Activated CD4-positive, alpha-beta T cell treated with anti-CD3 and anti-CD28 coated beads, Interleukin-2, amount 50 U/mL, for 1 hour (primary cell): ENCODE measurements around the gene GGA3.
"Not testable (repeated sequence)": the region's sequence is repeated elsewhere in the genome, so short reads cannot be mapped to it uniquely, and the experiment has no call there.

ENCODE experiments used
- DNase-seq: peaks from one replicate; pipeline ENCODE4 v3.0.0-alpha.2; 2020

GGA3 gene

DNA sequence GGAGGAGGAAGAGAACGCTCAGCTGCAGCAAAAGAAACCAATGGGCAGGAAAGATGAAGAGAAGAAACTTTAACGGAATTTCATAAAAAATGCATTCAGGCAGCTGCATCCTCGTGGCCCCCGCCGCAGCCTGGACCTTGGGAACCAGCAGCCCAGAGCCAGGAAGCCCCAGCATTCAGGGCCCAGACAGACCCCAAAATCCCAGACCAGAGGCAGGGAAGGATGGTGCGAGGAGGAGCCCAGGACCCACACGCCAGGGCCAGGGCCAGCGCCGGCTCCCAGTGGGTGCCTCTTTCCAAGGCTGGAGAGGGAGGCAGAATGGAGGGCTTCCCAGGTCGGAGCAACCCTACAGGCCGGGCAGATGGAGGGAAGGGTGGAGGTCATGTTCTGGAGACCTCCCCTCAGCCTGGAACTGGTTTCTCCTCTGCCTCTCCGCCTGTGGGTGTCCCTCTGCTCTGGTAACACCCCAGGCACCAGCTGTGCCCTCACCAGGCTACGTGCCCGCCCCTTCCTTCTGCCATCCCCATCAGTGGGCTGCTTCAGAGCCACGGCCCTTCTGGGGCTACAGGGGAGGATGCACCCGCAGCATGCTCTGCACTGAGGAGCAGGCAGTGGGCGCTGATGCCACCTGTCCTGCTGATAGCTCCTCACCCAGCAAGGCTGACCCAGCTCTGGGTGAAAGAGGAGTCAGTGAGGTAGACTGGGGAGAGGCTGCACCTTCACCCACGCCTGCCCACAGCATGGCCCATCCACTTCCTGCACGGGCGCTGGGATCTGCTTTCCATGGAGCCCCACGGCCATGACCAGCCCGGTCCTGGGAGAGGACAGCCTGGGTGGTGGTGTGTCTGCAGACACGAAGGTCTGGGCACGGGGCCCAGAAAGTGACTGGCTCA is 10.8 kb upstream of the GGA3 start:
- peak; percentile 8 for DNase-seq

DNA sequence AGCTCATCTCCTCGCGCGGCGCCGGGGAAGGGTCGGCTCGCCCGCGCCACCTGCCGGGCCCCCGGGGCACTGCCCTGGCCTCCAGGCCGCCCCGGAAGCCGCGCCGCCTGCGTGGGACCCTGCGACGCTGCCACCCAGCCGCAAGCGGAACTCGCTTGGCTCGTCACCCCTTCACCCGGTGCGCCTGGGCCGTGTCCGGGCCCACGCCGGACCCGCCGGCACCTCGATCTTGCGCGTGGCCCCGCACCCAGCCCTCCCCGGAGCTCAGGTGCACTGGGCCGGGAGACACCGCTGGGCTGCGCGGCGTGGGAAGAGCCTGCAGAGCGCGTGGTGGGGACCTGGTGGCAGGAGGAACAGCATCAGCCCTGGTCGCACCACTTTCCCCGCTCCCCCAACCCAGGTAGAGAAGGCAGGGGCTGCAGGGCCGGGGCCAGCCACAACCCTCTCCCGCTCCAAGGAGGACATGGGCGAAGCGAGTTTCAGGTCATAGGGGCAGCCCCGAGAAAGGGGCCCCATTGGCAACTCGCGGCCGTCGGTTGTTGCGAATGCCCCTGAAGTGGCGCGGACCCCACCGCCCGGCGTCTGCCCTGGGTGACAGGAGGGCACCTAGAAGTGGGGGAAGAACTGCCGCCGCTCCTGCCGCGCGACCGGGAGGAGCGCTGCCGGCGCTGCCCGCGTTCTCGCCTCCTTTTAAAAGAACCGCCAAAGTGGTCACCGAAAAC is 10.0 kb upstream of the GGA3 start:
- DNase-seq = peak; percentile 84

DNA sequence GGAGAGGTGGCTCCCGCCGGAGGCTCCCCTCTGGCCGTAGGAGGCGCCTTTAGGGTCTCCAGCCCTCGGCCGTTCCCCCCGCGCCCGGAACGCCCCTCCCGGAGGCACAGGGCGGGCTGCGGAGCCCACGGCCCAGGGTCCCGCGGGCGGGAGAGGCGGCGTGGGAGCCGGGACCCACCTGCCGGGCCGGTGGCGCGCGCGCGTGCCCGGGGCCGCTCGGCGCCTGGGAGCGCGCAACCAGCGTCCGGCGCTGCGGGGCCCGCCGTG is 9.5 kb upstream of the GGA3 start, which contains the start of gene MIF4GD:
MIF4GD (minus strand) TSS at position 266 of the 267 bp plus-strand sequence. CDS start 1,036 bp downstream, outside the sequence.
- DNase-seq = no peak

DNA sequence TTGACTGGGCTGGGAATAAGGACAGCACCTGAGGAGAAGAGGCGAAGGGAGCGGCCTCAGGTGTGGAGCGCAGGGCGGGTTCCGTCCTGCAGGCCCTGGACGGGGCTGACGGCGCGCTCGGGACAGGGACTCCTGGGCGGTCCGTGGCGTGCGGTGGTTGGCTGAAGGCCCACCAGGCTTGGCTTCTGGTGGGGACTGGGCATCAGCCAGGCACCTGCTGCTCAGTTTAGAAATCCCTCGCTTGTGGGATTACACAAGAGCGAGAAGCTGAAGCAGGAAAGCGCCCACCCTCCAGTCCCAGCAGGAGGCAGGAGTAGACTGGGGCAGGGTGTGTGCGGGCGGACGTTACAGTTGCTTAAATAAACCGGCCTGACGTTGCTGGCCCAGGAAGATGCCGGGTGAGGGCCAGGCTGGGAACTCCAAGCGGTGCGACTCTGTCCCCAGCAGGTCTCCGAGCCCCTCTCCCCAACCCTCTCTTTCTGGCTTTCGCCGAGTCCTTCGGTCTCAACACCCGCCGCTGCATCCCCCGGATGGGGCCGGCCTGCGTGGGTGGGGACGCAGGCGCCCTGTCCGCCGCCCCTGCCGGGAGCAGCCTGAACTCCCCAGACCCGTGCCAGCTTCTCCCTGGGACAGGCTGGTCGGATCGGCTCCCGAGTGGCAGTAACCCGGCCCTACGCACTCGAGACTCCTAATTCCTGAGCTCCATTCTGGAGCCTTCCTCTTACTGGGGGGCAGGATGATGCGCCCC is 9.0 kb upstream of the GGA3 start:
- peak; percentile 32 for DNase-seq

DNA sequence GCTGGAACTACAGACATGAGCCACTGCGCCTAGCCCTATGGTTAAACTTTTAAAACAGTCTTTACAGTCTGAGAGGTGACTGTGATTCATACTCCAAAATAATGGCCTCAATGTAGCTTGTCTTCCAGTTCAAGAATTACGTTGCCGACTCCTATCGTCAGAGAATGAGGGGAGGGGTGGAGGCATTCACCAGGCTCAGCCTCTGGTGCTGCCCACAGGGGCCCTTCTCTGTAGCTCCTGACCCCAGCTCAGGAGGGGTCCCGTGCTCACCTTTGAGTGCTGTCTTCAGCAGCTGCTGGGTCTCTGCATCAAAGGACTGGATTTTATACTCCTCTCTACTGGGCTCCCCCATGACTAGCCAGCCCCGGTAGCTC is 8.4 kb upstream of the GGA3 start:
- DNase-seq = no peak

DNA sequence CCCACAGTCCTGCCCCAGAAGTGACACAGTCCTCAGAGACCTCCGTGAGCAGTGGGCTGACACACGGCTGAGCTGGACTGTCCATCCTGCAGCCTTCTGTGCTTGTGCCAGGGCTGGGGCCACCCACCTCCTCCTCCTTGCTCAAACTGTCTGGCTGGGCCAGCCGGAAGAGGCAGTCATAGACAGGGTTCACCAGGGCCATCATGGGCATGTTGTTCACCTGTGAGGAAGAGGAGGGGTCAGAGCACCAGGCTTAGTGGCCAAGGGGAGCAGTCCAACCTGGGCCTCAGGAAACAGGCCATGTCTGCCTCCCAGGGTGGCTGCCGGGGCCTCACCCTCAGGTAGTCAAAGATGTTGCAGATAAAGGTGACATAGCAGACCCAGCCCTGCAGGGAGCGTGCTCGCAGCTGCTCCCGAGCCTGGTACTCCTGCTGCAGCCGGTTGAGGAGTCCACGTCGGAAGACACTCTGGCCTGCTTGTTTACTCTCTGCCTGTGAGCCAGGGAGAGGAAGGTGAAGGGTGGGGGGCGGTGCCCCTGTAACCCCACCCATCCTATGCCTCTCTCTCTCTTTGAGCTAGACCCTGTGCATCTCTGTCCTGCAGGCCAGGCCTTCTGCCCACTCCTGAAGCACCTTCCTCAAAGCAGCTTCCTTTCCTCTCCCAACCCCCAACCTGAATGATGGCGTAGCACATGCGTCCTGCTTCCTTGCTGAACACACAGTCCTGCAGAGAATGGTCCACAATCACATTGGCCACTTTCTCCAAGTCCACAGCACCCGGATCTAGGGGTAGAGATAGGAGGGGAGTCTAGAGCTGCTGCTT is 6.2 kb upstream of the GGA3 start:
- DNase-seq = no peak

DNA sequence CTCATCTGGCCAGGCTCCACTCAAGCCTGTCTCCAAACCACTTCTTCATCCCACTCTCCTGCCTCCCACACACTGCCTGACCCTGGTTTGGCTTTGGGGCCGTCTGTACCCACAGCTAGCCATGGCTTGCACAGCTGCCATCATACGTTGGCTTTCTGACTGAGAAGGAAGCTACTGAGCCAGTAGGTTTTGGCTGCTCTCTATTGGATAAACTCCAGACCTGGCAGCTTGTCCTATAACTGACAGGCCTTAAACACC is 5.7 kb upstream of the GGA3 start:
- DNase-seq = no peak

DNA sequence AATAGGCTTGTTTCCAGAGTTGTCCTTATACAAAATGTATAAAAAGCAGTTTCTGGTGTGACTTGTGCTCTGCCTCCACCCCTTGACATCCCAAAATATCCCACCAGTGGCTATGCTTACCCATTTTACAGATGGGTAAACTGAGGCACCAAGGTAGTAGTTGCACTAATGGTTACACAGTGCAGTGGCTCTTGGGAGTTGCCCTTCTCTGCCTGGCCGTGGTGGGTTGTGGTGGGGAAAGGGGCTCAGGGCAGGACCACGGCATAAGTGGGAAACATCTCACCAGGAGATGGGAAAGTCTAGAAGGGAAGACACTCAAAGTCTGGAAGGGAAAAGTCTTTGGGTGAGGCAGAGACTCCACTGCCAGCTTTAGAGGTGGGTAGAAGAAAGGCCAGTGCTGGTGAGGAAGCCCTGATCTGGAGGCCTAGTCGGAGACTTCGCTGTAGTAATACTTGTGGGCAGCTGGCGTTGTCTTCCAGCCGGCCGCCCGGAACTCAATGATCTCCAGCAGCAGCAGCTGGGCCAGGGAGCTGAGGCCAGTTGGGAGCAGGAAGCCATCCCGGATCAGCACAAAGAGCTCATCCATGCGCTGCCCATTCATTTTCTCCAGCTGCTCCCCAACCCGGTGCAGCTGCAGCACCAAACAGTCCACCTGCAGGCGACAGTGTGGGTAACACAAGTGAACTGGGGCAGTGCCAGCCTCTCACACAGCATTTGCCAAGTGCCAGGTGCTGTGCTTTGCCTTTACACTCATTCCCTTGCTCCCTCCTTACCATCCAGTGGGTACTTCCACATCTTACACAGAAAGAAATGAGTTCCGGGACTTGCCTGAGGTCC is 5.1 kb upstream of the GGA3 start:
- no peak for DNase-seq

DNA sequence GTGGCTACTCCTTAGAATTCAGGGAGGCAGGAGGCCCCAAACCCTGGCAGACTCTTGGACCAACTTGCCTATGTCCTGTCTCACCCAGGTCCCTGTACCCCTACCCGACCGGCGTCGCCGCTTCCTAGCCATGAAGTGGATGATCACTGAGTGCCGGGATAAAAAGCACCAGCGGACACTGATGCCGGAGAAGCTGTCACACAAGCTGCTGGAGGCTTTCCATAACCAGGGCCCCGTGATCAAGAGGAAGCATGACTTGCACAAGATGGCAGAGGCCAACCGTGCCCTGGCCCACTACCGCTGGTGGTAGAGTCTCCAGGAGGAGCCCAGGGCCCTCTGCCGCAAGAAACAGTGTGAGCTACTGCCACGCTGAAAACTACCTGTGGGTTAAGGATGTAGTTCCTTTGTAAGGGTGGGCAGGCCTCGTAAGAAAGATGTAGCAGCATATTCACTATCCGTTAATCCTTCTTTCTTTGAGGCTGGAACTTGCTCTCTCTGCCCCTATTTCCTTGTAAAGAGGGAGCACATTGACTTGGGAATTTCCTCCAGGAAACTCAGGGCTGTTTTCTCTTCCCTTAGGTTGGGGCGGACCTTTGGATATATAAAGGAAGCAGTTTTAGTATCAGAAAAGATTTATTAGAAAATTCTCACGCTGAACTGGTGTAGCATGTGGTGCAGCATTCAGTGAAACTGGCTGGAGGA is 4.4 kb upstream of the GGA3 start:
- DNase-seq = no peak

DNA sequence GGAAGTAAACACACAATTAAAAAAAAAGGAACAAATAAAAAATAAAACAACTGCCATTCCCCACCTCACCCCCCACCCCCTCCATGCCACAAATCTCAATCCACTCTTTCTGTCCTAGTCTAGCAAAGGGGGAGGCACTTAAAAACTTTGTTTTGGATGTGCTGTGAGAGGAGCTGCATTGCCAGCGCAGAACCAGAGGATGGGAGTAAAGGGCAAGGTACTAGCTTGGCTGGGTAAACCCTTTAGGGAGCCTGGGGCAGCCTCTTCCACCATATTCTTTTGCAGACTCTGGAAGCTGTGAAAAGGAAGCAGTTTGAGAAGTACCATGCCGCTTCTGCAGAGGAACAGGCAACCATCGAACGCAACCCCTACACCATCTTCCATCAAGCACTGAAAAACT is 1.6 kb upstream of the GGA3 start:
- no peak for DNase-seq

DNA sequence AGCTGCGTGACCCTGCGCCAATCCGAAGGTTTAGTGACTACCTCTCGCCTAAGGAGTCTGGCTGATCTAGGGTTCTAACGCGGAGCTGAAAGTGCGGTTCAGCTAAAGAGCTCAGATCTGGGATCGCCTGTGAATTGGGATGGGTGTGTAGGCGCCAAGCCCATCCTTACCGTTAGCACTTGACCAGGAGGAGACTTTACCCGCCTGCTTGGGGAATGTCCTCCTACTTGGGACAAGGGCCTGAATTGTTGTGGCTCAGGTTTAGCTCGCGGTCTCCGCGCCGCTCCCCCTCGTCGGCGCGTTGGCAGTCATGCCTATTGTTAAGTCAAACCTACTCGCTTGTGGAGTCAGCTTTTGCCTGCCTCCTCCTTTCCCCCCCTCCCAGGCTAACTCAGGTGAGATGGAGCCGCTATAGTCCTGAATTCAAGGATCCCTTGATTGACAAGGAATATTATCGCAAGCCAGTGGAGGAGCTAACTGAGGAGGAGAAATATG is 753 bp upstream of the GGA3 start:
- DNase-seq = no peak

DNA sequence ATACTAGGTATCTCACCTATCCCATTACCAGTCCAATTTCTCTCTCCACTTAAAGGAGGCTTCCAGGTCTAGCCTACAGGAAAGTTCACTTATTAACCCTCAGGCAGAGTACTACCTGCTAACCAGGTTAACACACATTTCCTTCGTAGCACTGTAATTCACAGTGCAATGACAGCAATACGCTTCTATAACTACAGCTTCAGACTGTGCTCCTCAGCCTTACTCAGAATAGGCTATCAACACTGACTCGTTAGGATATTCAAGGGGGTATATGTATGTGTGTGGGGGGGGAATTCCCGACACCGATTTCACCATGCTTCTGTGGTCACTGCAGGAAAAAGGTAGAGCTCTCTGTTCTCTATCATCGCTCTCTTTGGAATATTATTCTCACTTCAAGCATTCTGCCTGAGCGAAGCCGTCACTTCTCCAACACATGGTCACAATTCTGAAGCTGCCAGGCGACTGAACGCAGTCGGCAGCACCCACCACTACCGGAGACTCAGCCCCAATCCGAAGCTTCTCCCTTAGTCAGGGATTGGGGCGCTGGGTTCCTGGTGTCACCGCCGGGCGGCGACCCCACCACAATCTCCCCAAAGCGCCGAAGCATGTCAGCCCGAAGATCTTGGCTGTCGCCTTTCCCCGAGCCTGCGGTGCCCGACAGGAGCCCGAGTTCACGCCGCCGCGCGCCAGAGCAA is 618 bp downstream of the GGA3 start:
- DNase-seq = peak; percentile 40

DNA sequence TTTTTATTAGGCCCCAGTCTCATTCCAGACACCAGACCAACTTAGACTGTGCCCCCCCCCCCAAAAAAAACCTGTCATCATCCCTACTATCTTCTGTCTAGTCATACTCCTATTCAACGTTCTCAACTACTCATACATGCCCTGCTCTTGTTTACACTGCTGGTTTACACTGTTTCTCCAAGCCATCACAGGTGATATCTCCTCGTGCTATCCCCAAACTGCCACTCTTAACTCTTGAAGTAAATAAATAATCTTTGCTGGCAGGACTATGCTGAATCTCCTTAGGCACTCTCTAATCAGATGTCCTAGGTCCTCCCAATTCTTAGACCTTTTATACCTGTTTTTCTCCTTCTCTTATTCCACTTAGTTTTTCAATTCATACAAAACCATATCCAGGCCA is 4.2 kb downstream of the GGA3 start:
- DNase-seq = not testable (repeated sequence)

DNA sequence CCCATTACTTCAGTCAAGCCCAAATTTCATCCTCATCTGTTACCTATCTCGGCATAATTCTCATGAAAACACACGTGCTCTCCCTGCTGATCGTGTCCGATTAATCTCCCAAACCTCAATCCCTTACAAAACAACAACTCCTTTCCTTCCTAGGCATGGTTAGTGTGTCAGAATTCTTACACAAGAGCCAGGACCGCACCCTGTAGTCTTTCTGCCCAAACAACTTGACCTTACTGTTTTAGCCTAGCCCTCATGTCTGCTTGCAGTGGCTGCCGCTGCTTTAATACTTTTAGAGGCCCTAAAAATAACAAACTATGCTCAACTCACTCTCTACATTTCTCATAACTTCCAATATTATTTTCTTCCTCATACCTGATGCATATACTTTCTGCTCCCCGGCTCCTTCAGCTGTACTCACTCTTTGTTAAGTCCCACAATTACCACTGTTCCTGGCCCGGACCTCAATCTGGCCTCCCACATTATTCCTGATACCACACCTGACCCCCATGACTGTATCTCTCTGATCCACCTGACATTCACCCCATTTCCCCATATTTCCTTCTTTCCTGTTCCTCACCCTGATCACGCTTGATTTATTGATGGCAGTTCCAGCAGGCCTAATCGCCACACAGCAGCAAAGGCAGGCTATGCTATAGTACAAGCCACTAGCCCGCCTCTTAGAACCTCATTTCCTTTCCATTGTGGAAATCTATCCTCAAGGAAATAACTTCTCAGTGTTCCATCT is 5.3 kb downstream of the GGA3 start:
- not testable (repeated sequence) for DNase-seq

DNA sequence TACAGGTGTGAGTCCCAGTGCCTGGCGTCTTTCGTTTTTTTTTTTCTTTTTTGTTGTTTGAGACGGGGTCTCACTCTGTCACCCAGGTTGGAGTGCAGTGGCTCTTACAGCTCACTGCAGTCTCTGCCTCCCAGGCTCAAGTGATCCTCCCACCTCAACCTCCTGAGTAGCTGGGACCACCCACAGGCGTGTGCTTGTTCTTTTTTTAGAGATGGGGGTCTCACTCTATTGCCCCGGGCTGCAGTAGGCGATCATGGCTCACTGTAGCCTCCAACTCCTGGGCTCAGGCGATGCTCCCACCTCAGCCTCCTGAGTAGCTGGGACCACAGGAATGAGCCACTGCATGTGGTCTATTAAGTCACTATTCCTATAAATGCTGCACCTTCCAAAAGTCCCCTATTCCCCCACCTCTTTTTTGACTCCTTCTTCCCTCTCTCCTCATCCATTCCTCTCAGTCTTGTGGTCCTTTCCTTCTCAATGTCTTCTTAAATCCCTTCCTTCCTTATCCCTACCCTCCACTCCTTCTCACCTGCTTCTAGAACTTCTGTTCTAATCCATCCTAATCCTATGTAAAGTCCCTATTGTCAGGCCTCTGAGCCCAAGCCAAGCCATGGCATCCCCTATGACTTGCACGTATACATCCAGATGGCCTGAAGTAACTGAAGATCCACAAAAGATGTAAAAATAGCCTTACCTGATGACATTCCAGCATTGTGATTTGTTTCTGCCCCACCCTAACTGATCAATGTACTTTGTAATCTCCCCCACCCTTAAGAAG is 9.2 kb downstream of the GGA3 start:
- no peak for DNase-seq

DNA sequence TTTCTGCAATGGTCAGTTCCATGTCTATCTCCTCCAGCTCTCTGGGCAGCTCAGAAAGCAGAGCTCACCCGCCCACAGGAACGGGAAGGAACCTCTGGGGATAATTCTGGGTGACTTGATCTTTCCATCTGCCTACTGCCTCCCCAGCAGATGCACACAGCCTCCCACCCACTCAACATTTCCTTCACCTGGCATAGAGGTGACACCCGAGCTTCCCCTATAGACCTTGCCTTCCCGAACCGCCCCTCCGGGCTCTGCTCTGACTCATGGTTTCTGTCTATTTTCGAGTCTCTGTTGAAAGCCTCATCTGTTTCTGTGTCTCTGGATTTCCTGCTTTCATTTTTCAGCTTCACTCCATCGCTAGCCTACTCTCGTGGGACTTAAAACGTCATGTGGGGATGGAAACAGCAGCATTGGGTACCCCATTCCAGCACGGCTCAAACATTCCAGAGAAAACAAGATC is 11.4 kb downstream of the GGA3 start:
- DNase-seq = peak; percentile 74

DNA sequence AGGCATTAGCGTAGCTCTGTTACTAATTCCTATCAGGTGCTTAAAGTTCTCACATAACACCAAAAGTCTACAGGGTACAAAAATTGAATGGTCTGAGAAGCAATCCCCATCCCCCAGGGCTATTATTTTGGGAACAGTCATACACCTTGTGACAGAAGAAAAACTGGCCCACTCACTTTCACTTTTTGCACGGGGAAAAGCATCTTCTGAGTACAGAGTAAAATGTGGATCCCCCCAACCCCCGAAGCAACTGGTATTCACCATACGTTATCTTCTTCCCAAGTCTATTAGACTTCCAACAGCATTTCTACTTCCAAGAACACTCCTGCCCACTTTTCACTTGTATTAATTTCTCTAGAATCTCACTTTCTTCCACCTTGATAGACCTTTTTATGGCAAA is 11.8 kb downstream of the GGA3 start:
- DNase-seq = no peak

DNA sequence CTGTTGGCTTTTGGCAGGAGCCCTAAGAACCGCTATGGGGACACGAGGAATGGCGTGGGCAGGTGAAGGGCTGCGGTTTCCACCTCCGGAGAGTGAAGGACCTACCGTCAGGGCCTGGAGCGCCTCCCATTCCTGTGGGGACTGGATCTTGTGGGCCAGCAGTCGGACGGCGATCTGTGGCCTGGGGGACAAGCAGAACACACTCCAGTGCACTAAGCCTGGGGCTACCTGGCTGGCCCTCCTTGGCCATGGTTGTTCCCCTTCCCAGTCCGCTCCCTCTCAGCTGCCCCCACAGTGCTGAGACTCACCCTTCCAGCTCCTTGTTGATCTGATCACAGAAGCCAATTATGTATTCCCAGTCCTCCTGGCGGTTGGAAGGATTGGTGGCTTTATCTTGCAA is 15.0 kb downstream of the GGA3 start:
- no peak for DNase-seq

DNA sequence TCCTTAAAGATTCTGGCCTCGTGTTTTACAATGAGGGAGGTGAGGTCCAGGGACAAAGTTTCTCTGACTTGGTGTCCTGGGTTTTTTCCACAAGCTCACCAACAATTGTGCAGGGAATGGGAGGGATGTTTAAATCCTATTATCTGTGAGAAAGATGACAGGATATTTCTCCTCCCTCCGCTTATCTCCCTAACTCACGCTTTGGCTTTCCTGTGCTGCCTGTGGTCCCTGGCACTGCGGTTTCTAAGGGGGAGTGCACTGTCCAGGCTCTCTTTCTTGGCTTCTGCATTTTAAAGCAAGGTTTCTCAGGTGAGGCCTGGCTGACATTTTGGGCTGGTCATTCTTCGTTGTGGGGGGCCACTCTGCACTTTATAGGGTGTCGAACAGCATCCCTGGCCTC is 16.4 kb downstream of the GGA3 start:
- no peak for DNase-seq
